Neuronal stem cell (in vitro differentiated cells): ENCODE results near the gene SND1.

Source experiments
- DNase-seq: peaks from one replicate; pipeline ENCODE4 v3.0.0-alpha.2; 2013; ENCODE audit warnings: low spot score
- H2AFZ ChIP-seq: one replicate; pipeline ENCODE4 v1.6.1; 2013; ENCODE audit warnings: mild to moderate bottlenecking, low read length, inconsistent platforms
- H2AK5ac ChIP-seq: 2 replicates; pipeline ENCODE4 v1.6.1; 2013; ENCODE audit warnings: low read depth, mild to moderate bottlenecking, inconsistent platforms, low read length, moderate library complexity, mixed read lengths
- H2BK120ac ChIP-seq: 2 replicates; pipeline ENCODE4 v1.6.1; 2013; ENCODE audit warnings: low read depth, mild to moderate bottlenecking, inconsistent platforms, low read length, moderate library complexity, mixed read lengths
- H2BK12ac ChIP-seq: one replicate; pipeline ENCODE4 v1.6.1; 2013; ENCODE audit warnings: low read length, inconsistent platforms
- H2BK15ac ChIP-seq: 2 replicates; pipeline ENCODE4 v1.6.1; 2013; ENCODE audit warnings: mild to moderate bottlenecking, low read length, inconsistent platforms, mixed read lengths
- H2BK5ac ChIP-seq: one replicate; pipeline ENCODE4 v1.6.1; 2013; ENCODE audit warnings: inconsistent platforms, mild to moderate bottlenecking, low read length, moderate library complexity
- H3K14ac ChIP-seq: one replicate; pipeline ENCODE4 v1.6.1; 2013; ENCODE audit warnings: low read length, inconsistent platforms
- H3K18ac ChIP-seq: 2 replicates; pipeline ENCODE4 v1.6.1; 2013; ENCODE audit warnings: low read length, inconsistent platforms
- H3K23ac ChIP-seq: 2 replicates; pipeline ENCODE4 v1.6.1; 2013; ENCODE audit warnings: low read depth, mild to moderate bottlenecking, mixed read lengths, low read length, inconsistent platforms; ENCODE audit not compliant: poor library complexity
- H3K27ac ChIP-seq: replicated peaks from 3 replicates; pipeline ENCODE4 v1.5.1; 2013; ENCODE audit warnings: low read length, inconsistent platforms
- H3K27me3 ChIP-seq, 3 experiments: 2 replicates each; pipeline ENCODE4 v1.6.1; 2013; ENCODE audit warnings: low read length in 3 of 3, mild to moderate bottlenecking in 2 of 3, inconsistent platforms in 1 of 3, low read depth in 1 of 3, mixed read lengths in 1 of 3, moderate library complexity in 1 of 3; ENCODE audit not compliant: control insufficient read depth in 3 of 3, insufficient read depth in 3 of 3
- H3K36me3 ChIP-seq, 2 donors: replicated peaks in 1 of 2; 2 replicates each; pipeline ENCODE4 v1.6.1; 2013; ENCODE audit warnings: low read length in 2 of 2; ENCODE audit not compliant: control insufficient read depth in 2 of 2, insufficient read depth in 2 of 2
- H3K4ac ChIP-seq: 2 replicates; pipeline ENCODE4 v1.6.1; 2013; ENCODE audit warnings: inconsistent platforms, mild to moderate bottlenecking, low read length, moderate library complexity
- H3K4me1 ChIP-seq, 2 donors: 1 replicate in 1 of 2; 2 replicates in 1 of 2; pipeline ENCODE4 v1.6.1; 2013; ENCODE audit warnings: low read length in 2 of 2, low read depth in 1 of 2; ENCODE audit not compliant: control insufficient read depth in 2 of 2, insufficient read depth in 1 of 2
- H3K4me2 ChIP-seq: one replicate; pipeline ENCODE4 v1.6.1; 2013; ENCODE audit warnings: mild to moderate bottlenecking, low read length, inconsistent platforms; ENCODE audit not compliant: insufficient read depth, poor library complexity, severe bottlenecking
- H3K4me3 ChIP-seq, 2 donors: 2 replicates each; pipeline ENCODE4 v1.5.1; 2013; ENCODE audit warnings: low read length in 2 of 2, mild to moderate bottlenecking in 2 of 2, inconsistent platforms in 1 of 2, moderate library complexity in 1 of 2
- H3K79me1 ChIP-seq: one replicate; pipeline ENCODE4 v1.6.1; 2013; ENCODE audit warnings: low read depth, mild to moderate bottlenecking, inconsistent platforms, low read length, moderate library complexity
- H3K9ac ChIP-seq: one replicate; pipeline ENCODE4 v1.6.1; 2013; ENCODE audit warnings: mild to moderate bottlenecking, low read depth, low read length, inconsistent platforms; ENCODE audit not compliant: poor library complexity
- H3K9me3 ChIP-seq, 2 donors: replicated peaks in 1 of 2; 2 replicates each; pipeline versions ENCODE3 to v1.6.1; 2013; ENCODE audit warnings: low read length in 2 of 2, mild to moderate bottlenecking in 2 of 2, inconsistent platforms in 1 of 2, low read depth in 1 of 2, mixed read lengths in 1 of 2, moderate library complexity in 1 of 2; ENCODE audit not compliant: control insufficient read depth in 2 of 2, insufficient read depth in 1 of 2
- H4K8ac ChIP-seq: one replicate; pipeline ENCODE4 v1.6.1; 2013; ENCODE audit warnings: low read depth, mild to moderate bottlenecking, inconsistent platforms, low read length, moderate library complexity
- H4K91ac ChIP-seq: one replicate; pipeline ENCODE4 v1.6.1; 2013; ENCODE audit warnings: low read length, low read depth, mild to moderate bottlenecking, inconsistent platforms; ENCODE audit not compliant: poor library complexity
- WGBS, 2 donors: extraction: QIAGEN DNeasy Blood & Tissue Kit; methylation state at CpG; one replicate each; pipeline ENCODE4 v1.1.7; 2013; ENCODE audit warnings: missing lambda C conversion rate in 2 of 2, mixed read lengths in 1 of 2; ENCODE audit not compliant: insufficient read length in 2 of 2, insufficient replicate concordance in 1 of 2; ENCODE audit errors: extremely low coverage in 2 of 2; 5-methylcytosine and 5-hydroxymethylcytosine counted together

The SND1 gene

GRCh38 chr7:127745445-127745844, 93.5 kb downstream of the SND1 start:
- no peaks in the 10 kb centered on the region for H3K27me3 ChIP-seq
- H3K4ac ChIP-seq: no peak overlapping the region
- H2BK5ac ChIP-seq: no peak overlapping the region
- H3K27ac ChIP-seq: no peak overlapping the region
- H3K14ac ChIP-seq: no peak overlapping the region
- no peak for DNase-seq
- H2BK120ac ChIP-seq: no peak overlapping the region
- peaks cover 0 to 3% of the 10 kb centered on the region in 2 donors for H3K36me3 ChIP-seq
- H4K8ac ChIP-seq: no peak overlapping the region
- H3K79me1 ChIP-seq: no peaks in the 10 kb centered on the region
- no peak overlapping the region for H3K4me2 ChIP-seq
- H3K4me1 ChIP-seq: peaks cover 0 to 13% of the 10 kb centered on the region in 2 donors
- WGBS, 2 donors: no CpG with 5 or more reads among the region's 1 CpG
- H3K9ac ChIP-seq: no peak overlapping the region
- no peak overlapping the region for H2AFZ ChIP-seq
- H3K23ac ChIP-seq: no peak overlapping the region
- no peak overlapping the region for H4K91ac ChIP-seq
- H2AK5ac ChIP-seq: no peak overlapping the region
- no peak overlapping the region for H2BK12ac ChIP-seq
- H3K4me3 ChIP-seq: no peak overlapping the region
- no peak overlapping the region for H2BK15ac ChIP-seq
- H3K9me3 ChIP-seq: no peaks in the 10 kb centered on the region
- H3K18ac ChIP-seq: no peak overlapping the region

- Histone ChIP-seq H2BK120ac (no peak overlapping the region), H3K18ac (no peak overlapping the region), H3K14ac (no peak overlapping the region), H3K4ac (no peak overlapping the region), H2BK5ac (no peak overlapping the region), H3K4me2 (no peak overlapping the region), H4K8ac (no peak overlapping the region), H2BK12ac (no peak overlapping the region), H3K27ac (peak overlapping the region; percentile 5), H3K9ac (no peak overlapping the region), H3K27me3 (no peaks in the 10 kb centered on the region), H2BK15ac (no peak overlapping the region), H3K36me3 (no peaks in the 10 kb centered on the region), H3K23ac (no peak overlapping the region), H2AK5ac (no peak overlapping the region), H3K79me1 (no peaks in the 10 kb centered on the region), H4K91ac (no peak overlapping the region), H2AFZ (no peak overlapping the region), H3K4me3 (no peak overlapping the region), H3K4me1 (peaks cover 20 to 21% of the 10 kb centered on the region in 2 donors), H3K9me3 (no peaks in the 10 kb centered on the region)
- WGBS, 2 donors: no CpG with 5 or more reads among the region's 4 CpGs
- DNase-seq: peak; percentile 47
Measured at GRCh38 chr7:127751062-127751461, 99.1 kb downstream of the SND1 start.

- no peaks in the 10 kb centered on the region for H3K79me1 ChIP-seq
- no peak overlapping the region for H3K4me3 ChIP-seq
- H3K9me3 ChIP-seq: no peaks in the 10 kb centered on the region
- H4K8ac ChIP-seq: no peak overlapping the region
- H3K23ac ChIP-seq: no peak overlapping the region
- H2BK15ac ChIP-seq: no peak overlapping the region
- no peak overlapping the region for H2BK5ac ChIP-seq
- H3K4me1 ChIP-seq: peaks cover 20 to 21% of the 10 kb centered on the region in 2 donors
- no peak overlapping the region for H3K4ac ChIP-seq
- DNase-seq: no peak
- no peaks in the 10 kb centered on the region for H3K27me3 ChIP-seq
- no peak overlapping the region for H4K91ac ChIP-seq
- H3K36me3 ChIP-seq: no peaks in the 10 kb centered on the region
- peak overlapping the region; percentile 29 for H3K27ac ChIP-seq
- H2BK120ac ChIP-seq: no peak overlapping the region
- no CpG with 5 or more reads among the region's 12 CpGs for WGBS, 2 donors
- H2BK12ac ChIP-seq: no peak overlapping the region
- no peak overlapping the region for H2AFZ ChIP-seq
- H3K4me2 ChIP-seq: no peak overlapping the region
- no peak overlapping the region for H2AK5ac ChIP-seq
- H3K18ac ChIP-seq: peak overlapping the region; percentile 1
- H3K14ac ChIP-seq: no peak overlapping the region
- H3K9ac ChIP-seq: no peak overlapping the region
Measured at GRCh38 chr7:127751490-127752448, 99.8 kb downstream of the SND1 start.

- Histone ChIP-seq H2BK120ac (no peak overlapping the region), H2AK5ac (no peak overlapping the region), H4K91ac (no peak overlapping the region), H3K4me3 (no peak overlapping the region), H2BK12ac (no peak overlapping the region), H3K23ac (no peak overlapping the region), H3K36me3 (no peaks in the 10 kb centered on the region), H2BK5ac (no peak overlapping the region), H3K79me1 (no peaks in the 10 kb centered on the region), H3K27ac (no peak overlapping the region), H4K8ac (no peak overlapping the region), H3K9ac (no peak overlapping the region), H3K14ac (no peak overlapping the region), H2AFZ (no peak overlapping the region), H3K4ac (no peak overlapping the region), H3K27me3 (no peaks in the 10 kb centered on the region), H3K4me2 (no peak overlapping the region), H2BK15ac (no peak overlapping the region), H3K18ac (no peak overlapping the region), H3K4me1 (peaks cover 16 to 20% of the 10 kb centered on the region in 2 donors), H3K9me3 (no peaks in the 10 kb centered on the region)
- no CpG with 5 or more reads among the region's 1 CpG for WGBS, 2 donors
- no peak for DNase-seq
Measured at GRCh38 chr7:127752829-127753228, 100.8 kb downstream of the SND1 start.
